Activated CD8-positive, alpha-beta T cell treated with anti-CD3 and anti-CD28 coated beads for 36 hours (primary cell): Measurements from ENCODE around the gene PARVA. TPM values are rescaled to one million over a fixed set of nuclear protein-coding genes. Genes with fewer than 3 reads are reported as not detected.

Experiments used
- ATAC-seq: fragments of 200-7000 bp; cut with Tn5 transposase; one replicate; pipeline ENCODE4 v1.10.0; 2021; ENCODE audit warnings: mild to moderate bottlenecking, moderate library complexity
- CTCF ChIA-PET: fragments of 350-600 bp; sonication (Branson Sonifier 250); formaldehyde crosslinking; loops from one replicate; lab custom pipeline; 2021; ENCODE audit warnings: antibody characterized with exemption; lab: Charles Lee
- POLR2A ChIA-PET: fragments of 350-600 bp; sonication (Branson Sonifier 250); formaldehyde crosslinking; loops from one replicate; lab custom pipeline; 2021; ENCODE audit warnings: antibody characterized with exemption; lab: Charles Lee
- DNase-seq: peaks from one replicate; pipeline ENCODE4 v3.0.0-alpha.2; 2020
- H3K27ac Mint-ChIP-seq: one replicate; pipeline ENCODE4 v1.8.0; 2021; ENCODE audit warnings: mild to moderate bottlenecking, mixed read lengths
- H3K27me3 Mint-ChIP-seq: one replicate; pipeline ENCODE4 v1.8.0; 2021; ENCODE audit warnings: mixed read lengths
- H3K36me3 Mint-ChIP-seq: one replicate; pipeline ENCODE4 v1.8.0; 2021; ENCODE audit warnings: low read depth, mixed read lengths
- H3K4me1 Mint-ChIP-seq: one replicate; pipeline ENCODE4 v1.8.0; 2021; ENCODE audit warnings: low read depth, mixed read lengths
- H3K4me3 Mint-ChIP-seq: one replicate; pipeline ENCODE4 v1.8.0; 2021; ENCODE audit warnings: mild to moderate bottlenecking, moderate library complexity, mixed read lengths
- H3K9me3 Mint-ChIP-seq: one replicate; pipeline ENCODE4 v1.8.0; 2021; ENCODE audit warnings: mixed read lengths
- CTCF ChIP-seq: fragments of 200-600 bp; IDR thresholded peaks from one replicate; pipeline ENCODE4 v1.8.0; 2022; ENCODE audit warnings: antibody characterized with exemption, mild to moderate bottlenecking
- intact Hi-C: fragments of 100-400 bp; cut with micrococcal nuclease; formaldehyde crosslinking; loops from one replicate; pipeline ENCODE4 v1.10.0; 2022
- total RNA-seq, 2 experiments: library from RNA; stranded (reverse); gene quantifications; one replicate each; pipeline ENCODE4 v1.2.3, GENCODE V29; 2021

Gene PARVA
- total RNA-seq, 2 experiments from 2014 or later: not detected

DNA sequence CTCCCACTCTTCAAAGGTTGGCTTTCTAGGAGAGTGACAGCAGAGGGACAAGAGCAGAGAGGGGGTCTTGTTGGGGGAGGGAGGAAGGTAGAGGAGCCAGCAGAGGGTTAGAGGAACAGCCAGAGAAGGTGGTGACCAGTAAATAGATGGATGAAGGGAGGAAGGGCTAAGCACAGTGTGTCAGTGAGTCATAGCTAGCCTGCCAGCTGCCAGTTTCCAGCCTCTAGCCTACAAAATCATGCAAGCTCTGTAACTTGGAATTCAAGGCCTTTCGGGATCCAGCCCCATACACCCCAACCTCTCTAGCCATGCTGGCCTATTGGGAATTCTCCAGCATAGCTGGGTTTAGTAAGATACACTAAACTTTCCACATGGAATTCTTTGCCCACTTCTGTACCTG, 149.4 kb downstream of the PARVA start:
- no peak overlapping the region for H3K27ac Mint-ChIP-seq
- intact Hi-C loops: no loop called here
- H3K36me3 Mint-ChIP-seq: no peaks in the 10 kb centered on the region
- no peaks in the 10 kb centered on the region for H3K4me1 Mint-ChIP-seq
- ATAC-seq: no peak
- no peak overlapping the region for H3K4me3 Mint-ChIP-seq
- POLR2A ChIA-PET: no interaction called here
- CTCF ChIA-PET: no interaction called here
- no peak for TF ChIP-seq CTCF
- DNase-seq: no peak
- no peaks in the 10 kb centered on the region for H3K27me3 Mint-ChIP-seq
- H3K9me3 Mint-ChIP-seq: no peaks in the 10 kb centered on the region

GRCh38 chr11:12528487-12528886, 151.1 kb downstream of the PARVA start:
- ChIA-PET CTCF (no interaction called here), POLR2A (interaction anchor here (1.4 kb wide), 1 partner anchor 12 kb away, joined by 4 read pairs; no protein-coding TSS in a partner anchor)
- TF ChIP-seq CTCF: no peak
- ATAC-seq (no peak), DNase-seq (no peak)
- H3K4me1 Mint-ChIP-seq: no peaks in the 10 kb centered on the region
- H3K27ac Mint-ChIP-seq: no peak overlapping the region
- no peaks in the 10 kb centered on the region for H3K36me3 Mint-ChIP-seq
- H3K27me3 Mint-ChIP-seq: peaks cover 2% of the 10 kb centered on the region
- intact Hi-C loops: no loop called here
- H3K4me3 Mint-ChIP-seq: no peak overlapping the region
- H3K9me3 Mint-ChIP-seq: no peaks in the 10 kb centered on the region

DNA sequence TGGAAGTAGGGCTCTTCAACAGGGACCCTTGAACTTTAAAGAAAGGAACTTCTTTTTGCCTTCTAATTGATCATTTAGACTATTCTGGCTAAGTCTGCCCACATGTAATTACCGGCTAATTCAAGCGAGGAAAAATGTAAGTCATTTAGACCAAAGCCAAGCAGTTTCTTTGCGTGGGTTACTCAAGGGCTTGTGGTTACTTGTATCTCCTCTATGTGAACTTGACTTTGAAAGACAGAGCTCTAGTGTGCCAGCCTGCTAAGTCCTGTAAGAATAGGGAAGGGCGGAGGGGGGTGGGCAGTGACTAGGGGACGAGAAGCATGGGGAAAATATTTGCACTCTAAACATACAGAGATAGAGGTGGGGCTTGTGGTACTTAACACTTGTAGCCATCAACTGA, 151.7 kb downstream of the PARVA start:
- no peaks in the 10 kb centered on the region for H3K36me3 Mint-ChIP-seq
- POLR2A ChIA-PET: interaction anchor here (1.4 kb wide), 1 partner anchor 11 kb away, joined by 4 read pairs; no protein-coding TSS in a partner anchor
- CTCF ChIA-PET: no interaction called here
- H3K9me3 Mint-ChIP-seq: no peaks in the 10 kb centered on the region
- no peak overlapping the region for H3K27ac Mint-ChIP-seq
- H3K4me3 Mint-ChIP-seq: no peak overlapping the region
- no peaks in the 10 kb centered on the region for H3K4me1 Mint-ChIP-seq
- no peak for TF ChIP-seq CTCF
- no peak for ATAC-seq
- peaks cover 2% of the 10 kb centered on the region for H3K27me3 Mint-ChIP-seq
- intact Hi-C loops: no loop called here
- no peak for DNase-seq

DNA sequence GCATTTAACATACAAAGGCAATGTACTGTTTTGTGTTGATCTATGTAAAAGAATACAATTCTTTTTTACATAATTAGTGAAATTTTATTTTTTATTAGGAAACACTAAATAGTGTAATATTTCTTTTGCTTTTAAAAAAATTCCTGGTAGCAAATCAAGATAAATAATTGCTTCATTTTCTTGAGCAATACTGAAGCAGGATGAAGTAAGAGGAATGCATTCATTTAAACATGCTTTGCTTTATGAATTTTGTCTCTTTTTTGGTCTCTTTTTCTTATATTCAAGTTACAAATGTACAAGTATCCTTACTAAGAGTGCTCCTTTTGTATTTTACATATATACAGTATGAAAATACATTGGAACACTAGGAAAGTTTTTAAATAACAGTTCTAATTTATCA, 152.4 kb downstream of the PARVA start:
- CTCF ChIA-PET: no interaction called here
- Mint-ChIP-seq H3K27me3 (peaks cover 2% of the 10 kb centered on the region), H3K36me3 (no peaks in the 10 kb centered on the region), H3K9me3 (no peaks in the 10 kb centered on the region), H3K27ac (no peak overlapping the region), H3K4me3 (no peak overlapping the region), H3K4me1 (no peaks in the 10 kb centered on the region)
- no peak for TF ChIP-seq CTCF
- ATAC-seq (no peak), DNase-seq (no peak)
- POLR2A ChIA-PET: no interaction called here
- intact Hi-C loops: no loop called here

GRCh38 chr11:12531020-12531419, 153.6 kb downstream of the PARVA start:
- POLR2A ChIA-PET: no interaction called here
- no peak overlapping the region for H3K4me3 Mint-ChIP-seq
- no peaks in the 10 kb centered on the region for H3K4me1 Mint-ChIP-seq
- no peak overlapping the region for H3K27ac Mint-ChIP-seq
- H3K9me3 Mint-ChIP-seq: no peaks in the 10 kb centered on the region
- intact Hi-C loops: no loop called here
- CTCF ChIA-PET: interaction anchor here (0.8 kb wide), 1 partner anchor 60 kb away, joined by 3 read pairs; no protein-coding TSS in a partner anchor
- H3K27me3 Mint-ChIP-seq: peaks cover 4% of the 10 kb centered on the region
- ATAC-seq: no peak
- H3K36me3 Mint-ChIP-seq: no peaks in the 10 kb centered on the region
- no peak for DNase-seq
- no peak for TF ChIP-seq CTCF
